LNCAP (cell line): ENCODE data around the gene ACER1.

Experiments used
- CTCF ChIP-seq: fragments of 450-650 bp; IDR thresholded peaks from 2 replicates; pipeline ENCODE4 v1.5.1; 2017; ENCODE audit warnings: mild to moderate bottlenecking

Gene ACER1

GRCh38 chr19:6258812-6259311, 74.5 kb downstream of the ACER1 start:
- no peak for TF ChIP-seq CTCF
